ENCODE measurements around the gene GALR2.

GALR2 gene

GRCh38 chr17:76121932-76122430 lies 47.4 kb downstream of the GALR2 start:
- Histone ChIP-seq H3K4me3 (ENCODE audit: low read depth, low read length) (no peak overlapping the region), H3K27me3 (ENCODE audit: insufficient read depth, low read depth, severe bottlenecking) (no peaks in the 10 kb centered on the region), H3K36me3 (no peaks in the 10 kb centered on the region), H3K27ac (peak overlapping the region; percentile 13), H3K9me3 (ENCODE audit: severe bottlenecking) (no peaks in the 10 kb centered on the region)
- no peak for TF ChIP-seq CTCF (IDR thresholded peaks at IDR 0.05; ENCODE audit: low read depth, low read length)
- DNase-seq, result no peak

GRCh38 chr17:76122431-76123190 lies 48.0 kb downstream of the GALR2 start:
- Histone ChIP-seq H3K36me3 (no peaks in the 10 kb centered on the region), H3K4me3 (ENCODE audit: low read depth, low read length) (no peak overlapping the region), H3K9me3 (ENCODE audit: severe bottlenecking) (no peaks in the 10 kb centered on the region), H3K27me3 (ENCODE audit: insufficient read depth, low read depth, severe bottlenecking) (no peaks in the 10 kb centered on the region), H3K27ac (peak overlapping the region; percentile 13; the same call in 1 of the 2 replicates)
- TF ChIP-seq CTCF (IDR thresholded peaks at IDR 0.05; ENCODE audit: low read depth, low read length), result no peak
- DNase-seq, result no peak

- Histone ChIP-seq H3K9me3 (ENCODE audit: severe bottlenecking) (no peaks in the 10 kb centered on the region), H3K36me3 (no peaks in the 10 kb centered on the region)
Measured at GRCh38 chr17:76123191-76123499, 48.6 kb downstream of the GALR2 start.

GRCh38 chr17:76123749-76124581 lies 49.4 kb downstream of the GALR2 start:
- H3K36me3 ChIP-seq, result no peaks in the 10 kb centered on the region
- no peaks in the 10 kb centered on the region for H3K27me3 ChIP-seq (ENCODE audit: insufficient read depth, low read depth, severe bottlenecking)
- no peak for DNase-seq
- TF ChIP-seq CTCF (IDR thresholded peaks at IDR 0.05; ENCODE audit: low read depth, low read length), result 0 out of 2 replicates have a peak, but pooled peaks have one; percentile 7
- H3K27ac ChIP-seq, result no peak overlapping the region
- H3K9me3 ChIP-seq (ENCODE audit: severe bottlenecking), result no peaks in the 10 kb centered on the region
- no peak overlapping the region for H3K4me3 ChIP-seq (ENCODE audit: low read depth, low read length)

More at GRCh38 chr17:76123191-76123499, 48.6 kb downstream of the GALR2 start:
- no peak overlapping the region for H3K4me3 ChIP-seq (ENCODE audit: low read depth, low read length)
- H3K27ac ChIP-seq, result no peak overlapping the region
- H3K27me3 ChIP-seq (ENCODE audit: insufficient read depth, low read depth, severe bottlenecking), result no peaks in the 10 kb centered on the region
- TF ChIP-seq CTCF (IDR thresholded peaks at IDR 0.05; ENCODE audit: low read depth, low read length), result no peak
- DNase-seq, result no peak

GRCh38 chr17:76124582-76125390 lies 50.2 kb downstream of the GALR2 start:
- no peaks in the 10 kb centered on the region for H3K9me3 ChIP-seq (ENCODE audit: severe bottlenecking)
- peak; percentile 84 for TF ChIP-seq CTCF (IDR thresholded peaks at IDR 0.05; ENCODE audit: low read depth, low read length)
- peak; percentile 68 for DNase-seq
- H3K4me3 ChIP-seq (ENCODE audit: low read depth, low read length), result no peak overlapping the region
- H3K36me3 ChIP-seq, result no peaks in the 10 kb centered on the region
- no peaks in the 10 kb centered on the region for H3K27me3 ChIP-seq (ENCODE audit: insufficient read depth, low read depth, severe bottlenecking)
- H3K27ac ChIP-seq, result no peak overlapping the region
